Ovary (tissue), 9 donors: ENCODE measurements around the gene CACNA1C. TPM values are rescaled to one million over a fixed set of nuclear protein-coding genes. Genes with fewer than 3 reads are reported as not detected.

ENCODE experiments used
- DNase-seq, 5 donors: peaks; one replicate each; pipeline ENCODE4 v3.0.0-alpha.2; 2019 to 2020
- H3K27ac ChIP-seq, 2 donors: fragments of 200-600 bp; one replicate each; pipeline versions ENCODE4 v1.5.1 to v1.8.0; 2019 to 2022
- H3K27me3 ChIP-seq: fragments of 200-600 bp; one replicate; pipeline ENCODE4 v1.8.0; 2022
- H3K36me3 ChIP-seq: fragments of 200-600 bp; sonication (generic); one replicate; pipeline ENCODE4 v1.5.1; 2019
- H3K4me1 ChIP-seq: one replicate; pipeline ENCODE4 v1.8.1; 2013; ENCODE audit warnings: mild to moderate bottlenecking, moderate library complexity; ENCODE audit not compliant: insufficient read depth
- H3K4me3 ChIP-seq: fragments of 200-600 bp; sonication (generic); one replicate; pipeline ENCODE4 v1.5.1; 2017
- H3K9me3 ChIP-seq, 2 donors: fragments of 200-600 bp in 1 of 2; sonication (generic) in 1 of 2; one replicate each; pipeline versions ENCODE4 v1.5.1 to v1.8.1; 2013 to 2019; ENCODE audit warnings: mild to moderate bottlenecking in 1 of 2, moderate library complexity in 1 of 2
- CTCF ChIP-seq, 3 donors: fragments of 450-650 bp in 2 of 3; fragments of 200-600 bp in 1 of 3; IDR thresholded peaks; one replicate each; pipeline versions ENCODE4 v1.5.1 to v1.8.0; 2016 to 2022; ENCODE audit warnings: antibody characterized with exemption in 3 of 3, mild to moderate bottlenecking in 1 of 3
- EP300 ChIP-seq: sonication (generic); formaldehyde crosslinking; IDR thresholded peaks from one replicate; pipeline ENCODE4 v1.6.1; 2017; ENCODE audit warnings: antibody characterized with exemption
- POLR2A ChIP-seq: fragments of 450-650 bp; IDR thresholded peaks from one replicate; pipeline ENCODE4 v1.6.1; 2017; ENCODE audit warnings: antibody characterized with exemption, mild to moderate bottlenecking, moderate library complexity
- WGBS, 3 donors: extraction: QIAGEN DNeasy Blood & Tissue Kit in 1 of 3; methylation state at CpG; one replicate each; pipeline versions ENCODE4 v1.1.5 to v1.1.7; 2013 to 2017; 5-methylcytosine and 5-hydroxymethylcytosine counted together
- intact Hi-C, 4 donors: fragments of 100-400 bp; cut with DNase I; formaldehyde crosslinking; loops; one replicate each; pipeline versions ENCODE4 v1.11.0 to v1.15.1; 2022 to 2023
- polyA plus RNA-seq, 2 donors: library from polyadenylated mRNA; stranded (reverse); fragments of 200-250 nt in 1 of 2; fragments of 350-450 nt in 1 of 2; fragmentation: Illumina TruSeq in 1 of 2; extraction: RNeasy Lipid Tissue Mini Kit (QIAGEN cat#74804) in 1 of 2; gene quantifications; one replicate each; pipeline ENCODE4 v1.2.3, GENCODE V29; 2013 to 2014
- total RNA-seq, 7 donors: library from RNA; depleted of rRNA in 2 of 7; stranded (reverse); fragments of >200 nt in 2 of 7; fragmentation: NEBNext Ultra II Directional in 3 of 7; extraction: Animal tissue kit (Norgen Biotek cat#: 25700) in 3 of 7; gene quantifications; one replicate each; pipeline versions ENCODE4 v1.1.0 to v1.2.4, GENCODE V29; 2016 to 2023
- donor health status: DM: no; HTN: no; CAD: no; lungs with moderate emphysema.
- donor health status: DM: no; HTN: no; CAD: no.
- donor health status: Bipolar disorder and iron deficiency.
- donor health status: DM: yes; HTN: yes; CAD: no.
- donor health status: DM: no; HTN: no; CAD: no.
- donor health status: DM: yes; HTN: yes; CAD: no.

CACNA1C gene
- total and polyA plus RNA-seq, 9 donors = 2.2 to 8.3 (median 3.7) TPM

GRCh38 chr12:2431810-2432209 is 379.0 kb downstream of the CACNA1C start:
- WGBS, 3 donors = 4 to 7% (median 5%) methylated on average over 1 of the region's 1 CpG
- H3K27me3 ChIP-seq = no peaks in the 10 kb centered on the region
- intact Hi-C loops = no loop called here
- no peaks in the 10 kb centered on the region for H3K36me3 ChIP-seq
- no peak overlapping the region for H3K27ac ChIP-seq
- H3K9me3 ChIP-seq = no peaks in the 10 kb centered on the region
- DNase-seq = no peak
- no peak overlapping the region for H3K4me3 ChIP-seq
- no peak for TF ChIP-seq EP300
- TF ChIP-seq POLR2A = no peak
- no peak for TF ChIP-seq CTCF (IDR thresholded peaks at IDR 0.05)
- H3K4me1 ChIP-seq = no peaks in the 10 kb centered on the region

- WGBS, 3 donors = 88 to 94% (median 90%) methylated on average over 5 of the region's 5 CpGs
- H3K27ac ChIP-seq = no peak overlapping the region
- TF ChIP-seq CTCF (IDR thresholded peaks at IDR 0.05) (no peak), POLR2A (no peak), EP300 (no peak)
- no peak overlapping the region for H3K4me3 ChIP-seq
- intact Hi-C loops = no loop called here
- H3K27me3 ChIP-seq = no peaks in the 10 kb centered on the region
- H3K4me1 ChIP-seq = no peaks in the 10 kb centered on the region
- no peak for DNase-seq
- no peaks in the 10 kb centered on the region for H3K9me3 ChIP-seq
- H3K36me3 ChIP-seq = no peaks in the 10 kb centered on the region
Measured at GRCh38 chr12:2432856-2433255, 380.1 kb downstream of the CACNA1C start.

GRCh38 chr12:2435511-2435910 is 382.7 kb downstream of the CACNA1C start:
- no peak for DNase-seq
- H3K36me3 ChIP-seq = no peaks in the 10 kb centered on the region
- intact Hi-C loops = no loop called here
- no peaks in the 10 kb centered on the region for H3K4me1 ChIP-seq
- no peak overlapping the region for H3K4me3 ChIP-seq
- H3K9me3 ChIP-seq = no peaks in the 10 kb centered on the region
- H3K27me3 ChIP-seq = no peaks in the 10 kb centered on the region
- TF ChIP-seq POLR2A (no peak), CTCF (IDR thresholded peaks at IDR 0.05) (no peak), EP300 (no peak)
- WGBS, 3 donors = 85 to 95% (median 87%) methylated on average over 11 of the region's 11 CpGs
- no peak overlapping the region for H3K27ac ChIP-seq

DNA sequence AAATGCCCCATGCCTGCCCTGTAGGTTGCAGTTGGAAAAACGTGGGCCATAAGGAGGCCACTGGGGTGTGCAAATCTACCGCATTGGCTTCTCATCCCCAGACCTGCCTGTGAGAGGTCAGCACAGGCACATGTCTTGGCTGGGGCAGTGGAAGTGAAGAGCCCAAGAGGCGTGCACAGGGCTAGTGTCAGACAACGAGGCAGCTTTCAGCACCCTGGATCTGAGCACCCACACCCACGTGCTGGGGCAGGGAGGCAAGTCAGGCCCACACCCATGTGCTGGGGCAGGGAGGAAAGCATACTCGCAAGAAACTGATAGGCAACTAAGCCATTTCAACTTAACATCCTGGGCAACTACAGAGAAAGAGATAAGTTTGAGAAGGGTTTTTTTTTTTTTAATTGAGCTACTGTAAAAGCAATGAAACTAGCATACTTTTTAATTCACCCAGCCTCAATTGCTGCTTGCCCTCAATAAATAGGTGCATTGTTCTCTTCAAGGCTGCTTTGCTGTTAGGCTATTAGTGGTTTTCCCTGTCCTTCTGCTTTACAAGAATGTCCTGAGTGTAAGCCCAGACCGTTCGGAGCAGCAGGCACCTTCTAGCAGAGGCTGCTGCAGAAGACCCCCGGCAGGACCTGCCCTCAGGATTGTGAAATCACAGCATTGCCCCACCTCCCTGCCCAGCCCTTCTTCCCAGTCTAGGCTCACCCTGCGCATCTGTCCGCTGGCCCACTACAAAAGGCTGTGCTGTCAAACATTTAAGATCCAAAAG is 386.7 kb downstream of the CACNA1C start:
- TF ChIP-seq CTCF (IDR thresholded peaks at IDR 0.05) = no peak
- no peak for TF ChIP-seq POLR2A
- TF ChIP-seq EP300 = no peak
- H3K9me3 ChIP-seq = no peaks in the 10 kb centered on the region
- no peaks in the 10 kb centered on the region for H3K36me3 ChIP-seq
- intact Hi-C loops = no loop called here
- no peak overlapping the region for H3K27ac ChIP-seq
- no peak overlapping the region for H3K4me3 ChIP-seq
- H3K4me1 ChIP-seq = no peaks in the 10 kb centered on the region
- H3K27me3 ChIP-seq = no peaks in the 10 kb centered on the region
- DNase-seq = no peak
- WGBS, 3 donors = 63 to 73% (median 66%) methylated on average over 11 of the region's 11 CpGs
